Activated CD4-positive, alpha-beta T cell treated with anti-CD3 and anti-CD28 coated beads, Interleukin-2, amount 10 ng/mL, durations not matched to agents 7 days and 5 days (primary cell): ENCODE results near the gene LIMK1. TPM values are rescaled to one million over a fixed set of nuclear protein-coding genes. Genes with fewer than 3 reads are reported as not detected.
A peak's percentile ranks its signal among the peaks of the same experiment; 100 is the strongest.
"Not testable (repeated sequence)": the region's sequence is repeated elsewhere in the genome, so short reads cannot be mapped to it uniquely, and the experiment has no call there.

Experiments
- CTCF ChIA-PET: fragments of 350-600 bp; sonication (Branson Sonifier 250); formaldehyde crosslinking; loops from one replicate; lab custom pipeline; 2021; ENCODE audit warnings: antibody characterized with exemption; lab: Charles Lee
- POLR2A ChIA-PET: fragments of 350-600 bp; sonication (Branson Sonifier 250); formaldehyde crosslinking; loops from one replicate; lab custom pipeline; 2021; ENCODE audit warnings: antibody characterized with exemption; lab: Charles Lee
- DNase-seq: peaks from one replicate; pipeline ENCODE4 v3.0.0-alpha.2; 2020
- H3K27ac Mint-ChIP-seq: one replicate; pipeline ENCODE4 v1.8.0; 2021; ENCODE audit warnings: mild to moderate bottlenecking, moderate library complexity, mixed read lengths
- H3K27me3 Mint-ChIP-seq: one replicate; pipeline ENCODE4 v1.8.0; 2021; ENCODE audit warnings: mixed read lengths
- H3K36me3 Mint-ChIP-seq: one replicate; pipeline ENCODE4 v1.8.0; 2021; ENCODE audit warnings: low read depth, mixed read lengths
- H3K4me1 Mint-ChIP-seq: one replicate; pipeline ENCODE4 v1.8.0; 2021; ENCODE audit warnings: mixed read lengths
- H3K4me3 Mint-ChIP-seq: one replicate; pipeline ENCODE4 v1.8.0; 2021; ENCODE audit warnings: mild to moderate bottlenecking, moderate library complexity, mixed read lengths
- H3K9me3 Mint-ChIP-seq: one replicate; pipeline ENCODE4 v1.8.0; 2021; ENCODE audit warnings: mixed read lengths
- total RNA-seq, 2 experiments: library from RNA; stranded (reverse); gene quantifications; one replicate each; pipeline ENCODE4 v1.2.3, GENCODE V29; 2021

LIMK1 gene
- total RNA-seq, 2 experiments from 2014 or later, result 16.0 to 16.2 TPM

GRCh38 chr7:74121401-74122249 lies 38.0 kb downstream of the LIMK1 start:
- no peak overlapping the region for H3K4me3 Mint-ChIP-seq
- peaks cover 7% of the 10 kb centered on the region for H3K36me3 Mint-ChIP-seq
- H3K4me1 Mint-ChIP-seq, result no peaks in the 10 kb centered on the region
- H3K9me3 Mint-ChIP-seq, result no peaks in the 10 kb centered on the region
- H3K27ac Mint-ChIP-seq, result no peak overlapping the region
- ChIA-PET POLR2A (no interaction called here), CTCF (no interaction called here)
- H3K27me3 Mint-ChIP-seq, result no peaks in the 10 kb centered on the region
- no peak for DNase-seq

DNA sequence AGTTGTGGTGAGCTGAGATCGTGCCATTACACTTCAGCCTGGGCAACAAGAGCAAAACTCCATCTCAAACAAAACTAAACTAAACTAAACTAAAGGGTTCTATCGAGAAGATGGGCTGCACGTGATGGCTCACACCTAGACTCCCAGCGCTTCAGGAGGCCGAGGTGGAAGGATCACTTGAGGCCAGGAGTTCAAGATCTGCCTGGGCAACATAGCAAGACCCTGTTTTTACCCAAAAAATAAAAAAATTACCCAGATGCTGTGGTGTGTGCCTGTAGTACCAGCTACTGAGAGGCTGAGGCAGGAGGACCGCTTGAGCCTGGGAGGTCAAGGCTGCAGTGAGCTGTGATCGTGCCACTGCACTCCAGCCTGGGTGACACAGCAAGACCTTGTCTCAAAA lies 40.3 kb downstream of the LIMK1 start:
- H3K4me3 Mint-ChIP-seq, H3K27ac Mint-ChIP-seq, H3K36me3 Mint-ChIP-seq, H3K9me3 Mint-ChIP-seq, H3K4me1 Mint-ChIP-seq, H3K27me3 Mint-ChIP-seq, DNase-seq, POLR2A ChIA-PET: not testable (repeated sequence)
- CTCF ChIA-PET, result interaction anchor here (1.1 kb wide), 1 partner anchor 12 kb away, joined by 3 read pairs; no protein-coding TSS in a partner anchor

DNA sequence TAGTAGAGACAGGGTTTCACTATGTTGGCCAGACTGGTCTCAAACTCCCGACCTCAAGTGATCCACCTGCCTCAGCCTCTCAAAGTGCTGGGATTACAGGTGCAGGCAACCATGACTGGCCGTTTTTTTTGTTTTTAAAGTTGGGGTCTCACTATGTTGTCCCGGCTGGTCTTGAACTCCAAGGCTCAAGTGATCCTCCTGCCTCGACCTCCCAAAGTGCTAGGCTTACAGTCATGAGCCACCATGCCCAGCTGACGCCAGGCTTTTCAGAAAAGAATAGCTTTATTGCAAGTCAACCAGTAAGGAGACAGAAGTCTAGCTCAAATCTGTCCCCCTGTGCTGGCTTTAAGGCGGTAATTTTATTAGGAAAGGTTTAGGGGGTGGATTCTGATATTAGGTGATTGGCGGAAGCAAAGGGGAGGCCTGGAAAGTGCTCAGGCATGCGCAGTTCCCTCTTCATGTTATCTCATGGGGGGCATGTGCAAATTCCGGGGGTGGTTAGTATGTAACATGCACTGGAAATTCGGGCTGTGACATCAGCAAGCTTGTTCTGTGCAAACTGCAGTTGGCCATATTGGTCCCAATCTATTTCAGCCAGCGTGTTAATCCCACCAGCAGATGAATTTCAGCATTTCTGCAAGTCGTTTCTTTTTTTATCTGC lies 42.7 kb downstream of the LIMK1 start:
- Mint-ChIP-seq H3K4me3 (no peak overlapping the region), H3K27me3 (no peaks in the 10 kb centered on the region), H3K9me3 (no peaks in the 10 kb centered on the region), H3K4me1 (no peaks in the 10 kb centered on the region), H3K36me3 (peaks cover 2% of the 10 kb centered on the region), H3K27ac (no peak overlapping the region)
- ChIA-PET POLR2A (no interaction called here), CTCF (interaction anchor here (0.6 kb wide), 1 partner anchor 10 kb away, joined by 5 read pairs; no protein-coding TSS in a partner anchor)
- DNase-seq, result no peak

GRCh38 chr7:74129887-74130286 lies 46.3 kb downstream of the LIMK1 start:
- H3K9me3 Mint-ChIP-seq, result no peaks in the 10 kb centered on the region
- H3K27me3 Mint-ChIP-seq, result peaks cover 2% of the 10 kb centered on the region
- no peak overlapping the region for H3K4me3 Mint-ChIP-seq
- no peak overlapping the region for H3K27ac Mint-ChIP-seq
- no peak for DNase-seq
- H3K36me3 Mint-ChIP-seq, result no peaks in the 10 kb centered on the region
- POLR2A ChIA-PET, result no interaction called here
- H3K4me1 Mint-ChIP-seq, result peaks cover 3% of the 10 kb centered on the region
- CTCF ChIA-PET, result no interaction called here

DNA sequence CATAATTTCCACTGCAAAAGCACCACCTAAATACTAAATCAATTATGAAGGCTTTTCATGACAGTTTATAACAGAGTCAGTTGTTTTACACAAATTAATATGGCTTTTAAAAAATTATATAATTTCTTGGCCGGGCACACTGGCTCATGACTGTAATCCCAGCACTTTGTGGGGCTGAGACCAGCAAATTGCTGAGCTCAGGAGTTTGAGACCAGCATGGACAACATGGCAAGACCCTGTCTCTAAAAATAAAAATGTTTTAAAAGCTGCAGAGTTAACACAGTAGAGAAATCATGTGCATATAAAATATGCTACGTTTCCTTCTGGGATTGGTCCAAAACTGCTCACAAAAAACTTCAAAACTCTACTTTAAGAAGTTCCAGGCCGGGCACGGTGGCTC lies 46.9 kb downstream of the LIMK1 start:
- POLR2A ChIA-PET, result no interaction called here
- Mint-ChIP-seq H3K4me1 (peaks cover 3% of the 10 kb centered on the region), H3K27ac (no peak overlapping the region), H3K27me3 (peaks cover 2% of the 10 kb centered on the region), H3K36me3 (no peaks in the 10 kb centered on the region), H3K4me3 (no peak overlapping the region), H3K9me3 (no peaks in the 10 kb centered on the region)
- no peak for DNase-seq
- CTCF ChIA-PET, result no interaction called here

- peaks cover 2% of the 10 kb centered on the region for H3K27me3 Mint-ChIP-seq
- H3K9me3 Mint-ChIP-seq, result no peaks in the 10 kb centered on the region
- no peaks in the 10 kb centered on the region for H3K36me3 Mint-ChIP-seq
- H3K27ac Mint-ChIP-seq, result no peak overlapping the region
- H3K4me1 Mint-ChIP-seq, result peaks cover 3% of the 10 kb centered on the region
- CTCF ChIA-PET, result no interaction called here
- no peak overlapping the region for H3K4me3 Mint-ChIP-seq
- DNase-seq, result peak; percentile 28
- POLR2A ChIA-PET, result no interaction called here
Measured at GRCh38 chr7:74134117-74134620, 50.6 kb downstream of the LIMK1 start.

DNA sequence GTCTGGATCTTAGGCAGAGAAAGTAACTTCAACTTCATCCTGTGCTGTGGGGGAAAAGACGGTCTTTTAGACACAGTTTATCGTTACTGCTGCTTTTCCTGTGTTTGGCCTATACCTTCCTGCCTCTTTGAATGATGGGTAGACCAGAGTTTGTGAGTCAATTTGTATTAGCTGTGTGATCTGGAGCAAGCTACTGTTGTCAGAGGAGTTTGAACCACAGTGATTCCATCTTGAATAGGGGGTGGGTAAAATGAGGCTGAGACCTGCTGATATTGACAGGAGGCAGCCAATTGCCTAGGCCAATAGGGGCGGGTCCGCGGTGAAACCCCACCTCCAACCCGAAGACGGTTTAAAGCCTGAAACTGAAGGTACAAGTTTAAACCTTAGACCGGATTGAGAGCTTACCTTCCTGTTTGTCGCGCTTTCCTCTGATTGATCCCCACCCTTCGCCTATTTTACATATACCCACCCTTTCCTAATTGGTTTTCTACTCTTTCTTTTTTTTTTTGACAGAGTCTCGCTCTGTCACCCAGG lies 54.8 kb downstream of the LIMK1 start:
- Mint-ChIP-seq H3K27ac (no peak overlapping the region), H3K27me3 (no peaks in the 10 kb centered on the region), H3K4me1 (peaks cover 10% of the 10 kb centered on the region), H3K9me3 (no peaks in the 10 kb centered on the region), H3K4me3 (no peak overlapping the region), H3K36me3 (no peaks in the 10 kb centered on the region)
- DNase-seq, result no peak
- CTCF ChIA-PET, result interaction anchor here (0.6 to 1.2 kb wide), 4 partner anchors 19 to 367 kb away, joined by 3 to 4 read pairs (median 4); no protein-coding TSS in a partner anchor
- POLR2A ChIA-PET, result no interaction called here

DNA sequence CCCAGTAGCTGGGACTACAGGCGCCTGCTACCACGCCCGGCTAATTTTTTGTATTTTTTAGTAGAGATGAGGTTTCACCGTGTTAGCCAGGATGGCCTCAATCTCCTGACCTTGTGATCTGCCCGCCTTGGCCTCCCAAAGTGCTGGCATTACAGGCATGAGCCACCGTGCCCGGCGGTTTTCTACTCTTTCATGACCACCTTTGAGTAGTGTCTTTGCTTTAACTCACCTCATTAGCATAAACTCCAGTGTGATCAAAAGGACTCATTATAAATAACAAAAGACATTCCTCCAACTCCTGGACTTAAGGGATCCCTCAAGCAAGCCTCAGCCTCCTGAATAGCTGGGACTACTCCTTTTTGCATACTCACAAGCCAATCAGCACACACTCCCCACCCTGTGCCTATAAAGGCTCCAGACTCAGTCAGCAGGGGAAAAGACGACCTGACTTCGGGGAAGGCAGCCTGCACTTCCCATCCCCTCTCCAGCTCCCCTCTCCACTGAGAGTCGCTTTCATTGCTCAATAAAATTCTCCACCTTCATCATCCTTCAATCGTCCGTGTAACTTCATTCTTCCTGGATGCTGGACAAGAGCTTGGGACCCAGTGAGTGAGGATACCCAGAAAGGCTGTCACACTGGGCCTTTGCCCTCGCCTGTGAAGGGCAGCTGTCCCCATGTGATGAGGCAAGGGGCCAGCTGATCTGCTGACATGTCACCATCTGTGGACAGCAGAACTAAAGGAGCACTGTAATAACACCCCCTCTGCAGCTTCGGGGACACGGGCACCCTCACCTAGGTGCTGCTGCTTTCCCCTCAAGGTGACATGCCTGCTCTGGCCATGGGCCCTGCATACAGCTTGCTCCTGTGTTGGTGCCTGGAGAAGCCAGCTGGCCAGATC lies 55.6 kb downstream of the LIMK1 start:
- ChIA-PET CTCF (interaction anchor here (0.6 to 1.2 kb wide), 2 partner anchors 19 to 243 kb away, joined by 3 to 4 read pairs; no protein-coding TSS in a partner anchor), POLR2A (no interaction called here)
- Mint-ChIP-seq H3K36me3 (no peaks in the 10 kb centered on the region), H3K27me3 (no peaks in the 10 kb centered on the region), H3K4me3 (no peak overlapping the region), H3K9me3 (no peaks in the 10 kb centered on the region), H3K27ac (no peak overlapping the region), H3K4me1 (peaks cover 9% of the 10 kb centered on the region)
- no peak for DNase-seq

DNA sequence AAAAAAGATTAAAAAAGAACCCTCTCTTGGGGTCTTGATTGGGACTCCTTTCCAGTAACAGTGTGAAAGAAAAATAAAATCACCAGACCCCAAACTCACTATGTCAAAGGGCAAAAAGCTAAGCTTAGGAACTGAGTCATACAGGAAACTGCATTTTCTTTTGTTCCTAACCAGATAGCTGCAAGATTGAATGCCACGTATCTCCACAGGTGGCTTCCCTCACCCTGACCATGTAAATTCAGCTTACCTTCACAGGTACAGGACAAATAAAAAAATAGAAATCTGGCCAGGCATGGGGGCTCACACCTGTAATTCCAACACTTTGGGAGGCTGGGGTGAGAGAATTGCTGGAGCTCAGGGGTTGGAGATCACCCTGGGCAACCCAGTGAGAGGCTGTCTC lies 58.1 kb downstream of the LIMK1 start:
- CTCF ChIA-PET, result interaction anchor here (0.8 to 1.3 kb wide), 3 partner anchors 32 to 65 kb away, joined by 3 to 6 read pairs (median 3); no protein-coding TSS in a partner anchor
- Mint-ChIP-seq H3K9me3 (no peaks in the 10 kb centered on the region), H3K36me3 (no peaks in the 10 kb centered on the region), H3K27ac (no peak overlapping the region), H3K4me3 (no peak overlapping the region), H3K4me1 (peaks cover 7% of the 10 kb centered on the region), H3K27me3 (peaks cover 3% of the 10 kb centered on the region)
- no peak for DNase-seq
- POLR2A ChIA-PET, result no interaction called here

GRCh38 chr7:74143383-74143782 lies 59.8 kb downstream of the LIMK1 start:
- no peak for DNase-seq
- no peak overlapping the region for H3K4me3 Mint-ChIP-seq
- peaks cover 7% of the 10 kb centered on the region for H3K4me1 Mint-ChIP-seq
- H3K9me3 Mint-ChIP-seq, result no peaks in the 10 kb centered on the region
- H3K36me3 Mint-ChIP-seq, result no peaks in the 10 kb centered on the region
- H3K27ac Mint-ChIP-seq, result no peak overlapping the region
- ChIA-PET POLR2A (no interaction called here), CTCF (interaction anchor here (0.6 kb wide), 1 partner anchor 283 kb away, joined by 4 read pairs; no protein-coding TSS in a partner anchor)
- H3K27me3 Mint-ChIP-seq, result peaks cover 3% of the 10 kb centered on the region

GRCh38 chr7:74148491-74148890 lies 64.9 kb downstream of the LIMK1 start:
- POLR2A ChIA-PET, result no interaction called here
- Mint-ChIP-seq H3K27me3 (peaks cover 3% of the 10 kb centered on the region), H3K36me3 (no peaks in the 10 kb centered on the region), H3K9me3 (no peaks in the 10 kb centered on the region), H3K27ac (no peak overlapping the region), H3K4me3 (no peak overlapping the region), H3K4me1 (no peaks in the 10 kb centered on the region)
- CTCF ChIA-PET, result no interaction called here
- DNase-seq, result no peak

- no peak for DNase-seq
- Mint-ChIP-seq H3K27me3 (peaks cover 3% of the 10 kb centered on the region), H3K9me3 (no peaks in the 10 kb centered on the region), H3K36me3 (no peaks in the 10 kb centered on the region), H3K4me3 (no peak overlapping the region), H3K27ac (no peak overlapping the region), H3K4me1 (no peaks in the 10 kb centered on the region)
- CTCF ChIA-PET, result no interaction called here
- POLR2A ChIA-PET, result no interaction called here
Measured at GRCh38 chr7:74149071-74149470, 65.5 kb downstream of the LIMK1 start.
